ENCODE data around the gene MTAP.

MTAP gene

GRCh38 chr9:21806644-21807043 lies 4.2 kb downstream of the MTAP start:
- no peak for DNase-seq

- no peak for DNase-seq
These were observed 8.0 kb downstream of the MTAP start for GRCh38 chr9:21810388-21810787.

- DNase-seq, result no peak
These were observed 8.4 kb downstream of the MTAP start for GRCh38 chr9:21810881-21811280.

GRCh38 chr9:21811914-21812313 lies 9.5 kb downstream of the MTAP start:
- DNase-seq, result no peak

GRCh38 chr9:21812415-21812814 lies 10.0 kb downstream of the MTAP start:
- DNase-seq, result no peak

GRCh38 chr9:21812946-21813568 lies 10.6 kb downstream of the MTAP start:
- peak; percentile 55 to 63 for DNase-seq

GRCh38 chr9:21813575-21814473 lies 11.4 kb downstream of the MTAP start:
- DNase-seq, result peak; percentile 49 to 63

GRCh38 chr9:21815643-21816042 lies 13.2 kb downstream of the MTAP start:
- no peak for DNase-seq

GRCh38 chr9:21817176-21817575 lies 14.7 kb downstream of the MTAP start:
- DNase-seq, result no peak

GRCh38 chr9:21825637-21826036 lies 23.2 kb downstream of the MTAP start:
- no peak for DNase-seq

GRCh38 chr9:21828853-21829410 lies 26.5 kb downstream of the MTAP start:
- no peak for DNase-seq

- no peak for DNase-seq
These were observed 28.2 kb downstream of the MTAP start for GRCh38 chr9:21830589-21830988.

GRCh38 chr9:21831841-21832509 lies 29.5 kb downstream of the MTAP start:
- DNase-seq, result peak; percentile 12 to 16

GRCh38 chr9:21833090-21833801 lies 30.8 kb downstream of the MTAP start:
- DNase-seq, result no peak

GRCh38 chr9:21835121-21835520 lies 32.7 kb downstream of the MTAP start:
- no peak for DNase-seq

- no peak for DNase-seq
These were observed 34.2 kb downstream of the MTAP start for GRCh38 chr9:21836437-21837161.

GRCh38 chr9:21837501-21837900 lies 35.1 kb downstream of the MTAP start:
- no peak for DNase-seq

- no peak for DNase-seq
These were observed 38.2 kb downstream of the MTAP start for GRCh38 chr9:21840647-21841046.

- no peak for DNase-seq
These were observed 38.7 kb downstream of the MTAP start for GRCh38 chr9:21841133-21841532.

- DNase-seq, result no peak
These were observed 46.2 kb downstream of the MTAP start for GRCh38 chr9:21848615-21849014.

GRCh38 chr9:21852754-21853153 lies 50.3 kb downstream of the MTAP start:
- no peak for DNase-seq

GRCh38 chr9:21853414-21853813 lies 51.0 kb downstream of the MTAP start:
- no peak for DNase-seq
